Mucosa of rectum (tissue), 2 donors: ENCODE measurements around the gene ULK2.
A peak's percentile ranks its signal among the peaks of the same experiment; 100 is the strongest.

Source experiments
- H3K27ac ChIP-seq, 2 donors: one replicate each; pipeline ENCODE4 v1.7.0; 2013; ENCODE audit warnings: inconsistent platforms in 2 of 2, low read depth in 2 of 2, low read length in 2 of 2
- H3K27me3 ChIP-seq, 2 donors: one replicate each; pipeline ENCODE4 v1.7.0; 2013; ENCODE audit warnings: low read length in 2 of 2; ENCODE audit not compliant: control insufficient read depth in 2 of 2, insufficient read depth in 2 of 2
- H3K36me3 ChIP-seq, 2 donors: one replicate each; pipeline ENCODE4 v1.7.0; 2013; ENCODE audit warnings: low read length in 2 of 2; ENCODE audit not compliant: control insufficient read depth in 2 of 2, insufficient read depth in 2 of 2
- H3K4me1 ChIP-seq, 2 donors: one replicate each; pipeline ENCODE4 v1.7.0; 2013; ENCODE audit warnings: low read length in 2 of 2, mild to moderate bottlenecking in 1 of 2; ENCODE audit not compliant: control insufficient read depth in 2 of 2, insufficient read depth in 2 of 2
- H3K4me3 ChIP-seq, 2 donors: one replicate each; pipeline ENCODE4 v1.7.0; 2013; ENCODE audit warnings: low read length in 2 of 2
- H3K9ac ChIP-seq, 2 donors: one replicate each; pipeline ENCODE4 v1.7.0; 2013; ENCODE audit warnings: low read length in 2 of 2, low read depth in 1 of 2, mild to moderate bottlenecking in 1 of 2
- H3K9me3 ChIP-seq, 2 donors: one replicate each; pipeline ENCODE4 v1.7.0; 2013; ENCODE audit warnings: low read length in 2 of 2; ENCODE audit not compliant: control insufficient read depth in 2 of 2
- donor health status: healthy.
- donor health status: Normal muscosa, but diverticular disease.

The ULK2 gene

DNA sequence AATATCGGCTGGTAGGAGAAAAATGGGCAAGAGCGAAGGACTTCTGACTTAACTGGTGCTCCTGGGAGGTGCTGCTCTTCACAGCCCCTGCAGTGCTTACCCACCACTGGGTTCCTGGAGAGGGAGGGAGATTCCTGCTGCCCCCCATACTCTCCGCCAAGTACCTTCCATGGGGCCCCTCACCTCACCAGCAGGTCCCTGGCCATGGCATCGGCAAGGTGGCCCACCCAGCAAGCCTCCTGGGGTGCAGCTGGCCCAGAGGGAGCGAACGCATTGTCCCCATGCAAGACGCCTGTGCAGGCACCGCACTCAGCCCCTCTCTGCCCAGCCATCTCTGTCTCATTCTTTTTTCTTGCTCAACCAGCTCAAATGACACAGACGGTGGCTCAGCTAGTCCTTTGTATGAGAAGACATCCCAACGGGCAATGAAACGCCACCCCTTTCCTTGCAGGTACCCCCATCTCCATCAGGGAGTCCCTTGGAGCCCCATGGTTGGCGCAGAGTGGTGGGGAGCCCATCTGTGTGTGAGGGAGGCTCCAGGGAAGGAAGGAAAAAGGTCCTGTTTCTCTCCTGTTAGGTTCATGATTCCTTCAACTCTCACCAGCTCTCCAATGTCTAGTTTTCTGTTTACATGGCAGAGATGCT is 110.1 kb downstream of the ULK2 start:
- Histone ChIP-seq H3K4me3 (no peak overlapping the region), H3K36me3 (no peaks in the 10 kb centered on the region), H3K9ac (no peak overlapping the region), H3K4me1 (peaks cover 4 to 10% of the 10 kb centered on the region in 2 donors), H3K27ac (no peak overlapping the region), H3K9me3 (no peaks in the 10 kb centered on the region), H3K27me3 (no peaks in the 10 kb centered on the region)

DNA sequence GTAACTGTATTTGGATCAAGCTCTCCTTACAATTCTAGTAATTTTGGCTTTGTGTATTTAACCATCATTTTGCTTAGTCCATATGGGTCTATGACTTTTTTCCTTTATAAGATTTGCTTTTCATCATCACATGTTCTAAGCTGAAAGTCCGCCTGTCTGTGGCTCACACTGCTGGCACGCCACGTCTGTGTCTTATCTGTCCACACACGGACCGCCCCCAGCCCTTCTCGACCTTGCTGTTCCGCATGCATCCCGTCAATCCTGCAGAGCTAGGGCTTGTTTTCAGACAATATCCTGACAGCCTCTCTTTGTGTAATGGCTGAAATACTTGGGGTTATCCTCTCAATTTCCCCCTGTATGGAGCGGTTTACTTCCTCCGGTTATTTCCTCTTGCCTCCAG is 111.2 kb downstream of the ULK2 start:
- Histone ChIP-seq H3K36me3 (no peaks in the 10 kb centered on the region), H3K9ac (no peak overlapping the region), H3K9me3 (no peaks in the 10 kb centered on the region), H3K4me3 (no peak overlapping the region), H3K4me1 (peaks cover 4 to 11% of the 10 kb centered on the region in 2 donors), H3K27ac (no peak overlapping the region), H3K27me3 (no peaks in the 10 kb centered on the region)

DNA sequence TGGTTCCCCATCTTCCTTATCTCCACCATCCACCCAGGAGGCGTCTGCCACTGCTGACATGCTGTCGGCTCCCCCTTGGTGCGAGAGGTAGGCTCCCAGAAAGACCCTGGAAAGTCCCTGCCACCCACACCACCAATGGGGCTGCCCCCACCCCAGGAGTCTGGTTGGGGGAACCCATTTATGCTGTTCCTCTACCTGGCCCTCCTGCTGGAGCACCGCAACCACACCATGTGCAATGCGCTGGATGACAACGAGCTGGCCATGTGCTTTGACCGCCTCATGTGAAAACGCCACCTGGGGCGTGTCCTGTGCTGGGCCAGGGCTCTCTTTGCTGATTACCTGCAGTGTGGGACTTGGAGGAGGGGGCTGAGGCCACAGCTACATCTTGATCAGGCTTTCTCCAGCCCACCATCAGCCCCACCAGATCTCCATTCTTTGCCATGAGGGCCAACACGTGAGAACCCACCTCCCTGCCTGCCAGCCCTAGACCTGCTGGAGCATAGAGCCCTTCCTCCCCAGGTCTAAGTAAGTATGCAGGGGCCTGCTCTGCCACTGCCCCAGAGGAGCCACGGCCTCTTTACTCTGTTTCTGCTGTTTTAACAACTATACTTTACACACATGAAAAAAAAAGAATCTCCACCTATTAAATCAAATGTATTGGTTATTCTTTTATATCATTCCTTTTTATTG is 111.8 kb downstream of the ULK2 start:
- H3K27ac ChIP-seq, result no peak overlapping the region
- H3K9ac ChIP-seq, result no peak overlapping the region
- peaks cover 4 to 11% of the 10 kb centered on the region in 2 donors for H3K4me1 ChIP-seq
- H3K4me3 ChIP-seq, result no peak overlapping the region
- no peaks in the 10 kb centered on the region for H3K27me3 ChIP-seq
- no peaks in the 10 kb centered on the region for H3K36me3 ChIP-seq
- H3K9me3 ChIP-seq, result no peaks in the 10 kb centered on the region

- Histone ChIP-seq H3K27ac (no peak overlapping the region), H3K27me3 (no peaks in the 10 kb centered on the region), H3K4me3 (no peak overlapping the region), H3K36me3 (no peaks in the 10 kb centered on the region), H3K9me3 (no peaks in the 10 kb centered on the region), H3K4me1 (peaks cover 4 to 11% of the 10 kb centered on the region in 2 donors), H3K9ac (no peak overlapping the region)
Observed at GRCh38 chr17:19755392-19755791, 112.3 kb downstream of the ULK2 start.

DNA sequence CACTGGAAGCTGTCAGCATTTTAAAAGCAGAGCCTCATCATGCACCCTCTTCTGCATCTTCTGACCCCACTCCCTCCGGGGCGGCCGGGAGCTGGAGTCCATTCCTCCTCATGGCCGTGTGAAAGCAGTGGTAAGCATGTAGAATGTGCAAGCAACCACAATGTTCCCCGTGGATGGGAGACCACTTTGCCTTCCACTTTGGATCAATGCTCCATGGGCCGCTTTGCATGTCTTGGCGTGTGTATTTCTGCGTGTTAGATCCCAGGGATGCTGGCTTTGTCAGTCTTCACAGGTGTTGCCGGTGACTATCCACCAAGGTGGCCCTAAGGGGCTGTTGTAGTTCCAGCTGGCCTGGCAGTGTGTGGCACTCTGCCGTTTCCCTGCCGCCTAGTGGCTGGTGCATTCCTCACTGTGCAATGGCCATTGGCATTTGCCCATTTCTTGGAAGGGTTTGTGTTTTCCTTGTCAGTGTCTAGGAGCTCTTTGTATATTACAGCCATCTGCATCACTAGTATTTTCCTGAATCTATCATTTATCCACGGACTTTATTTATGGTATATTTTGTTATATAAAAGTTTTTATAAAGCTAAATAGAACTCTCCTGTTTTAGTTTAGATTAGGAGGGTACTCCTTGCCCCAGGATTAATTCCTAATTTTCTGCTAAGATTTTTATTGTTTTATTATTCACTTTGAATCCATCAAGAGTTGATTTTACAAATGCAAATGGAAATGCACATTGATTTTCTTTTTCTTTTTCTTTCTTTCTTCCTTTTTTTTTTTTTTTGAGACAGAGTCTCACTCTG is 113.9 kb downstream of the ULK2 start:
- H3K36me3 ChIP-seq, result no peaks in the 10 kb centered on the region
- peaks cover 5 to 12% of the 10 kb centered on the region in 2 donors for H3K4me1 ChIP-seq
- H3K9ac ChIP-seq, result no peak overlapping the region
- no peak overlapping the region for H3K4me3 ChIP-seq
- H3K27ac ChIP-seq, result peak overlapping the region in 1 of 2 donors; percentile 13
- no peaks in the 10 kb centered on the region for H3K27me3 ChIP-seq
- H3K9me3 ChIP-seq, result no peaks in the 10 kb centered on the region

GRCh38 chr17:19753051-19753509 is 114.7 kb downstream of the ULK2 start:
- Histone ChIP-seq H3K9me3 (no peaks in the 10 kb centered on the region), H3K4me3 (no peak overlapping the region), H3K9ac (no peak overlapping the region), H3K4me1 (peaks cover 12 to 18% of the 10 kb centered on the region in 2 donors), H3K27me3 (no peaks in the 10 kb centered on the region), H3K27ac (peak overlapping the region; percentile 13 to 35), H3K36me3 (no peaks in the 10 kb centered on the region)

- H3K27me3 ChIP-seq, result no peaks in the 10 kb centered on the region
- no peaks in the 10 kb centered on the region for H3K36me3 ChIP-seq
- H3K4me1 ChIP-seq, result peaks cover 18 to 24% of the 10 kb centered on the region in 2 donors
- peak overlapping the region in 1 of 2 donors; percentile 35 for H3K27ac ChIP-seq
- H3K4me3 ChIP-seq, result no peak overlapping the region
- H3K9ac ChIP-seq, result no peak overlapping the region
- H3K9me3 ChIP-seq, result no peaks in the 10 kb centered on the region
Observed at GRCh38 chr17:19752216-19753050, 115.3 kb downstream of the ULK2 start.

- no peaks in the 10 kb centered on the region for H3K36me3 ChIP-seq
- peaks cover 21 to 32% of the 10 kb centered on the region in 2 donors for H3K4me1 ChIP-seq
- no peak overlapping the region for H3K9ac ChIP-seq
Observed at GRCh38 chr17:19750835-19751234, 116.9 kb downstream of the ULK2 start.

GRCh38 chr17:19750020-19750572 is 117.6 kb downstream of the ULK2 start:
- peaks cover 25 to 39% of the 10 kb centered on the region in 2 donors for H3K4me1 ChIP-seq
- no peaks in the 10 kb centered on the region for H3K36me3 ChIP-seq
- no peak overlapping the region for H3K9ac ChIP-seq
- no peak overlapping the region for H3K27ac ChIP-seq
- no peak overlapping the region for H3K4me3 ChIP-seq
- H3K9me3 ChIP-seq, result no peaks in the 10 kb centered on the region
- H3K27me3 ChIP-seq, result no peaks in the 10 kb centered on the region

More at GRCh38 chr17:19750835-19751234, 116.9 kb downstream of the ULK2 start:
- Histone ChIP-seq H3K27ac (no peak overlapping the region), H3K27me3 (no peaks in the 10 kb centered on the region), H3K9me3 (no peaks in the 10 kb centered on the region), H3K4me3 (no peak overlapping the region)
